Esophagus muscularis mucosa (tissue), 4 donors: ENCODE measurements around the gene ANKRD44. TPM values are rescaled to one million over a fixed set of nuclear protein-coding genes. Genes with fewer than 3 reads are reported as not detected.

Experiments used
- DNase-seq: peaks from one replicate; pipeline ENCODE4 v3.0.0-alpha.2; 2017; ENCODE audit errors: extremely low spot score
- H3K27ac ChIP-seq, 4 donors: fragments of 200-600 bp; sonication (generic); replicated peaks in 1 of 4; 1 replicate in 3 of 4; 2 replicates in 1 of 4; pipeline ENCODE4 v1.5.1; 2016 to 2019; ENCODE audit warnings: mild to moderate bottlenecking in 1 of 4
- H3K27me3 ChIP-seq, 4 donors: fragments of 200-600 bp; sonication (generic); one replicate each; pipeline versions ENCODE4 v1.5.1 to v1.6.0; 2016 to 2019
- H3K36me3 ChIP-seq, 4 donors: fragments of 200-600 bp; sonication (generic); one replicate each; pipeline ENCODE4 v1.5.1; 2016 to 2019
- H3K4me1 ChIP-seq, 4 donors: fragments of 200-600 bp; sonication (generic); one replicate each; pipeline ENCODE4 v1.5.1; 2016 to 2019
- H3K4me3 ChIP-seq, 4 donors: fragments of 200-600 bp; sonication (generic); 1 replicate in 2 of 4; 2 replicates in 2 of 4; pipeline ENCODE4 v1.5.1; 2016 to 2019; ENCODE audit warnings: mild to moderate bottlenecking in 4 of 4, moderate library complexity in 1 of 4
- H3K9me3 ChIP-seq, 4 donors: fragments of 200-600 bp; sonication (generic); 1 replicate in 3 of 4; 2 replicates in 1 of 4; pipeline ENCODE4 v1.5.1; 2016 to 2019
- EP300 ChIP-seq: sonication (generic); formaldehyde crosslinking; IDR thresholded peaks from one replicate; pipeline ENCODE4 v1.6.1; 2017; ENCODE audit warnings: antibody characterized with exemption
- POLR2A ChIP-seq: fragments of 450-650 bp; IDR thresholded peaks from one replicate; pipeline ENCODE4 v1.6.1; 2017; ENCODE audit warnings: antibody characterized with exemption, moderate library complexity, mild to moderate bottlenecking, low read depth
- POLR2AphosphoS5 ChIP-seq, 2 donors: sonication (generic); formaldehyde crosslinking; IDR thresholded peaks; one replicate each; pipeline ENCODE4 v1.6.1; 2017; ENCODE audit warnings: antibody characterized with exemption in 2 of 2
- WGBS: methylation state at CpG from one replicate; pipeline ENCODE4 v1.1.5; 2018; 5-methylcytosine and 5-hydroxymethylcytosine counted together
- intact Hi-C: fragments of 100-400 bp; cut with DNase I; formaldehyde crosslinking; loops from one replicate; pipeline ENCODE4 v1.15.1; 2023
- total RNA-seq, 4 donors: library from RNA; depleted of rRNA; stranded (reverse); fragments of >200 nt; gene quantifications; one replicate each; pipeline versions ENCODE4 v1.1.0 to v1.2.1, GENCODE V29; 2016
- TF ChIP-seq, protein P1 (sequence below), 3 experiments: fragments of 200-600 bp in 2 of 3; fragments of 450-650 bp in 1 of 3; sonication (generic) in 2 of 3; IDR thresholded peaks; one replicate each; pipeline ENCODE4 v1.5.1; 2017 to 2019; ENCODE audit warnings: antibody characterized with exemption in 3 of 3, mild to moderate bottlenecking in 2 of 3, moderate library complexity in 1 of 3

ANKRD44 gene
- total RNA-seq, 4 donors from 2014 or later = 41.4 to 76.6 (median 48.1) TPM

GRCh38 chr2:197209742-197210408 is 100.7 kb downstream of the ANKRD44 start:
- no peaks in the 10 kb centered on the region for H3K9me3 ChIP-seq
- peak overlapping the region in 3 of 4 donors; percentile 17 to 25 (median 24) for H3K27ac ChIP-seq
- H3K36me3 ChIP-seq = no peaks in the 10 kb centered on the region
- TF ChIP-seq EP300 (no peak), POLR2A (no peak), POLR2AphosphoS5 (IDR thresholded peaks at IDR 0.05) (no peak)
- TF ChIP-seq, protein P1, sequence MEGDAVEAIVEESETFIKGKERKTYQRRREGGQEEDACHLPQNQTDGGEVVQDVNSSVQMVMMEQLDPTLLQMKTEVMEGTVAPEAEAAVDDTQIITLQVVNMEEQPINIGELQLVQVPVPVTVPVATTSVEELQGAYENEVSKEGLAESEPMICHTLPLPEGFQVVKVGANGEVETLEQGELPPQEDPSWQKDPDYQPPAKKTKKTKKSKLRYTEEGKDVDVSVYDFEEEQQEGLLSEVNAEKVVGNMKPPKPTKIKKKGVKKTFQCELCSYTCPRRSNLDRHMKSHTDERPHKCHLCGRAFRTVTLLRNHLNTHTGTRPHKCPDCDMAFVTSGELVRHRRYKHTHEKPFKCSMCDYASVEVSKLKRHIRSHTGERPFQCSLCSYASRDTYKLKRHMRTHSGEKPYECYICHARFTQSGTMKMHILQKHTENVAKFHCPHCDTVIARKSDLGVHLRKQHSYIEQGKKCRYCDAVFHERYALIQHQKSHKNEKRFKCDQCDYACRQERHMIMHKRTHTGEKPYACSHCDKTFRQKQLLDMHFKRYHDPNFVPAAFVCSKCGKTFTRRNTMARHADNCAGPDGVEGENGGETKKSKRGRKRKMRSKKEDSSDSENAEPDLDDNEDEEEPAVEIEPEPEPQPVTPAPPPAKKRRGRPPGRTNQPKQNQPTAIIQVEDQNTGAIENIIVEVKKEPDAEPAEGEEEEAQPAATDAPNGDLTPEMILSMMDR (IDR thresholded peaks at IDR 0.05) = no peak
- intact Hi-C loops = no loop called here
- H3K27me3 ChIP-seq = no peaks in the 10 kb centered on the region
- no peak overlapping the region for H3K4me3 ChIP-seq
- peak; percentile 39 for DNase-seq
- WGBS = 74% methylated on average over 6 of the region's 6 CpGs
- H3K4me1 ChIP-seq = peaks cover 4 to 82% (median 67%) of the 10 kb centered on the region in 4 donors

DNA sequence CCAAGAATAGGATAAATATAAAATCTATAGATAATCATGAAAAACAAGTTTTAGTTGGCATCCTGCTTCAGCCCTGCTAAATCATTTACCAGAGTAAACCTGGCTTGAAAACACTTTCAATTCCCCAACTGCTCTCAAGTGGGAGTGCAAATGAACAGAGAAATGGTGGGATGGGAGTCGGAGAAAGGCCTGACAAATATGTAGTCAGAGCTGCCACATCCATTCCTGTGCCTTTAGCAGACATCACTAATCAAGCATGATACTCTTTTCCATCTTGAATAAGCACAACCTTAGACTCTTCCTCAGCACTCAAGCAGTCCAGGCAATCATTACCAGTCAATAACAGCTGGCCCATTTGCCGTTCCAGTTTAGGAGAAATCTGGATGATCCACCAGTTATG is 101.3 kb downstream of the ANKRD44 start:
- Histone ChIP-seq H3K27ac (peak overlapping the region; percentile 16 to 25 (median 20)), H3K4me1 (peaks cover 4 to 88% (median 73%) of the 10 kb centered on the region in 4 donors), H3K4me3 (no peak overlapping the region), H3K27me3 (no peaks in the 10 kb centered on the region), H3K36me3 (no peaks in the 10 kb centered on the region), H3K9me3 (no peaks in the 10 kb centered on the region)
- no peak for DNase-seq
- intact Hi-C loops = no loop called here
- 78% methylated on average over 2 of the region's 2 CpGs for WGBS
- no peak for TF ChIP-seq POLR2AphosphoS5 (IDR thresholded peaks at IDR 0.05)
- TF ChIP-seq POLR2A = no peak
- no peak for TF ChIP-seq EP300
- TF ChIP-seq, protein P1 (IDR thresholded peaks at IDR 0.05) = no peak

GRCh38 chr2:197208841-197209240 is 101.7 kb downstream of the ANKRD44 start:
- H3K4me3 ChIP-seq = no peak overlapping the region

GRCh38 chr2:197208024-197208423 is 102.6 kb downstream of the ANKRD44 start:
- WGBS = 81% methylated on average over 6 of the region's 6 CpGs
- TF ChIP-seq POLR2AphosphoS5 (IDR thresholded peaks at IDR 0.05) = no peak
- TF ChIP-seq, protein P1 (IDR thresholded peaks at IDR 0.05) = no peak
- no peak for TF ChIP-seq POLR2A
- no peak for TF ChIP-seq EP300
- peaks cover 4 to 84% (median 74%) of the 10 kb centered on the region in 4 donors for H3K4me1 ChIP-seq
- H3K27me3 ChIP-seq = no peaks in the 10 kb centered on the region
- no peaks in the 10 kb centered on the region for H3K9me3 ChIP-seq
- H3K4me3 ChIP-seq = no peak overlapping the region
- H3K27ac ChIP-seq = no peak overlapping the region
- intact Hi-C loops = no loop called here
- DNase-seq = peak; percentile 5
- H3K36me3 ChIP-seq = no peaks in the 10 kb centered on the region

More at GRCh38 chr2:197208841-197209240, 101.7 kb downstream of the ANKRD44 start:
- Histone ChIP-seq H3K36me3 (no peaks in the 10 kb centered on the region), H3K4me1 (peaks cover 4 to 88% (median 77%) of the 10 kb centered on the region in 4 donors), H3K27me3 (no peaks in the 10 kb centered on the region), H3K9me3 (no peaks in the 10 kb centered on the region), H3K27ac (peak overlapping the region in 3 of 4 donors; percentile 16 to 24 (median 17))
- WGBS = 23% methylated on average over 3 of the region's 3 CpGs
- no peak for DNase-seq
- TF ChIP-seq POLR2A (no peak), EP300 (no peak), POLR2AphosphoS5 (IDR thresholded peaks at IDR 0.05) (no peak)
- TF ChIP-seq, protein P1 (IDR thresholded peaks at IDR 0.05) = no peak
- intact Hi-C loops = no loop called here
